PC-3 (cell line): ENCODE measurements around the gene RANBP3. TPM values are rescaled to one million over a fixed set of nuclear protein-coding genes. Genes with fewer than 3 reads are reported as not detected.

ENCODE experiments used
- ATAC-seq: fragments of 200-7000 bp; cut with Tn5 transposase; 2 replicates; pipeline ENCODE4 v1.9.1; 2020; ENCODE audit warnings: mild to moderate bottlenecking, moderate library complexity
- BruUV-seq: library from RNA; stranded (reverse); fragments of 400-500 nt; replicated peaks from 2 replicates; lab custom pipeline; 2021; lab: Mats Ljungman, UMichigan
- CTCF ChIA-PET: fragments of 300-600 bp; sonication (Branson Sonifier 250); formaldehyde crosslinking; loops from one replicate; lab custom pipeline; 2022; ENCODE audit warnings: antibody characterized with exemption; lab: Charles Lee
- POLR2A ChIA-PET: fragments of 300-600 bp; sonication (Branson Sonifier 250); formaldehyde crosslinking; loops from one replicate; lab custom pipeline; 2022; ENCODE audit warnings: antibody characterized with exemption; ENCODE audit not compliant: unreplicated experiment; lab: Charles Lee
- DNase-seq: peaks from one replicate; pipeline ENCODE4 v3.0.0-alpha.2; 2015
- H2AFZ ChIP-seq: fragments of 300-600 bp; sonication (generic); 2 replicates; pipeline ENCODE4 v1.6.0; 2016; ENCODE audit warnings: antibody characterized with exemption, low read length
- H3F3A ChIP-seq: fragments of 300-600 bp; sonication (generic); one replicate; pipeline ENCODE4 v1.6.0; 2017; ENCODE audit warnings: antibody characterized with exemption, low read length, control low read depth, mild to moderate bottlenecking; ENCODE audit not compliant: unreplicated experiment
- H3K27ac ChIP-seq: fragments of 300-600 bp; sonication (generic); 2 replicates; pipeline ENCODE4 v1.5.1; 2016; ENCODE audit warnings: mild to moderate bottlenecking, low read length
- H3K27me3 ChIP-seq: fragments of 300-600 bp; sonication (generic); 2 replicates; pipeline ENCODE4 v1.6.1; 2016; ENCODE audit warnings: low read length, mixed read lengths
- H3K36me3 ChIP-seq: fragments of 300-600 bp; sonication (generic); 2 replicates; pipeline ENCODE4 v1.6.1; 2016; ENCODE audit warnings: low read depth, mixed run types, low read length, mixed read lengths
- H3K4me1 ChIP-seq: fragments of 300-600 bp; sonication (generic); 2 replicates; pipeline ENCODE4 v1.5.1; 2016; ENCODE audit warnings: low read length; ENCODE audit not compliant: insufficient read depth
- H3K4me2 ChIP-seq: fragments of 300-600 bp; sonication (generic); 2 replicates; pipeline ENCODE4 v1.6.0; 2016; ENCODE audit warnings: low read length
- H3K4me3 ChIP-seq: fragments of 300-600 bp; sonication (generic); 2 replicates; pipeline ENCODE4 v1.5.1; 2016; ENCODE audit warnings: mild to moderate bottlenecking, low read length, mixed read lengths
- H3K79me2 ChIP-seq: fragments of 300-600 bp; sonication (generic); 2 replicates; pipeline ENCODE4 v1.6.1; 2017; ENCODE audit warnings: low read length, mixed read lengths
- H3K9ac ChIP-seq: fragments of 300-600 bp; sonication (generic); 2 replicates; pipeline ENCODE4 v1.6.0; 2016; ENCODE audit warnings: mild to moderate bottlenecking, low read length
- H3K9me2 ChIP-seq: fragments of 300-600 bp; sonication (generic); replicated peaks from 2 replicates; pipeline ENCODE4 v1.6.1; 2016; ENCODE audit warnings: mixed run types, low read length, mixed read lengths
- H3K9me3 ChIP-seq: fragments of 300-600 bp; sonication (generic); 2 replicates; pipeline ENCODE4 v1.6.1; 2016; ENCODE audit warnings: low read length, mixed read lengths
- H4K20me1 ChIP-seq: fragments of 300-600 bp; sonication (generic); 2 replicates; pipeline ENCODE4 v1.6.1; 2016; ENCODE audit warnings: low read length, mixed read lengths
- EZH2 ChIP-seq: fragments of 300-600 bp; sonication (generic); IDR thresholded peaks from one replicate; pipeline ENCODE4 v1.6.1; 2017; ENCODE audit warnings: antibody characterized with exemption, mild to moderate bottlenecking, low read length; ENCODE audit not compliant: unreplicated experiment
- EZH2phosphoT487 ChIP-seq: fragments of 300-600 bp; sonication (generic); IDR thresholded peaks from 2 replicates; pipeline ENCODE4 v1.6.1; 2018; ENCODE audit warnings: mild to moderate bottlenecking, antibody characterized with exemption, low read length, borderline replicate concordance
- intact Hi-C: fragments of 100-400 bp; cut with micrococcal nuclease; formaldehyde crosslinking; loops from 2 replicates; pipeline ENCODE4 v1.9.0; 2023
- total RNA-seq: library from RNA; depleted of rRNA; stranded (reverse); fragments of >200 nt; gene quantifications from 2 replicates; pipeline ENCODE4 v1.2.3, GENCODE V29; 2014
- TF ChIP-seq, protein P1 (sequence below): fragments of 300-600 bp; sonication (generic); conservative IDR thresholded peaks from 2 replicates; pipeline ENCODE4 v1.5.1; 2017; ENCODE audit warnings: antibody characterized with exemption, low read depth, mild to moderate bottlenecking, low read length

RANBP3 gene
- total RNA-seq, 1 experiment from 2014 or later = 114 TPM

DNA sequence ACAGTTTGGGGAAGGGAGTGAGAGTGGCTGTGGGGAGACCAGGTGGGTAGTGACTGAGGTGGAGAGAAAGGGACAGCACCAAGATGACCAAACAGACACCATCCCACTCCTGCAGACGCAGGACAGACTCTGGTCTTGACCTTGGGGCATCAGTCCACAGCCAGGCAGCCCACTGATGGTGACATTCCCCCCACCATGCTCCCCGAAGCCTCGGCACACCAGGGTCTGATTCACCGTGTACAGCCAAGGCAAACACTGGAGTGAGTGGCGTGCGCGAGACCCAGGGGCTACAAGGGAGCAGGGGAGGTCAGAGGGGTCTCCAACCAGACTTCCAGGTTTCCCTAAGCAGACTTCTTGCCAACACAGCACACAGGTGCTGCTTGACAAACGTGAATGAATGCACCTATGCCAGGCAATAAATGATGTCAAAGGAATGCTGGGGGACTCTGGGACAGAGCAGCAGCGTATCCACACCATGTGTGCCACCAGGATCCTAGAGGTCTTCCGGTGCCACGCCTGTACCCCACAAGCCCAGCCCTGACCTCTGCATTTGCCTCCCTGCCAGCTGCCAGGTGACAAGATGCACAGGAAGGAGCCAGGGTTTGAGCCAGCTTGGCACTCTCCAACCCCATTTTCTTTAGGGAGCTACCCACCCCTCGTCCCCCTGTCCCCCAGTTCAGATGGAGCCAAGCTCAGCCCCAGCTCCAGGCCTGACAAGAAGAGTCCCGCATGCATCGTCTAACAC, 18.5 kb downstream of the RANBP3 start:
- Histone ChIP-seq H3F3A (no peaks in the 10 kb centered on the region), H3K79me2 (peaks cover 100% of the 10 kb centered on the region), H4K20me1 (peaks cover 75% of the 10 kb centered on the region), H3K4me2 (no peak overlapping the region), H3K9me3 (no peaks in the 10 kb centered on the region), H3K36me3 (peaks cover 3% of the 10 kb centered on the region; the same call in 1 of the 2 replicates), H2AFZ (no peak overlapping the region), H3K9ac (no peak overlapping the region), H3K9me2 (no peaks in the 10 kb centered on the region), H3K27ac (no peak overlapping the region), H3K27me3 (no peaks in the 10 kb centered on the region), H3K4me3 (no peak overlapping the region), H3K4me1 (peaks cover 14% of the 10 kb centered on the region)
- ChIA-PET CTCF (no interaction called here), POLR2A (no interaction called here)
- TF ChIP-seq, protein P1, sequence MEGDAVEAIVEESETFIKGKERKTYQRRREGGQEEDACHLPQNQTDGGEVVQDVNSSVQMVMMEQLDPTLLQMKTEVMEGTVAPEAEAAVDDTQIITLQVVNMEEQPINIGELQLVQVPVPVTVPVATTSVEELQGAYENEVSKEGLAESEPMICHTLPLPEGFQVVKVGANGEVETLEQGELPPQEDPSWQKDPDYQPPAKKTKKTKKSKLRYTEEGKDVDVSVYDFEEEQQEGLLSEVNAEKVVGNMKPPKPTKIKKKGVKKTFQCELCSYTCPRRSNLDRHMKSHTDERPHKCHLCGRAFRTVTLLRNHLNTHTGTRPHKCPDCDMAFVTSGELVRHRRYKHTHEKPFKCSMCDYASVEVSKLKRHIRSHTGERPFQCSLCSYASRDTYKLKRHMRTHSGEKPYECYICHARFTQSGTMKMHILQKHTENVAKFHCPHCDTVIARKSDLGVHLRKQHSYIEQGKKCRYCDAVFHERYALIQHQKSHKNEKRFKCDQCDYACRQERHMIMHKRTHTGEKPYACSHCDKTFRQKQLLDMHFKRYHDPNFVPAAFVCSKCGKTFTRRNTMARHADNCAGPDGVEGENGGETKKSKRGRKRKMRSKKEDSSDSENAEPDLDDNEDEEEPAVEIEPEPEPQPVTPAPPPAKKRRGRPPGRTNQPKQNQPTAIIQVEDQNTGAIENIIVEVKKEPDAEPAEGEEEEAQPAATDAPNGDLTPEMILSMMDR = no peak
- TF ChIP-seq EZH2phosphoT487 (no peak), EZH2 (no peak)
- DNase-seq = no peak
- ATAC-seq = no peak
- no TSS peak for BruUV-seq
- intact Hi-C loops = no loop called here

DNA sequence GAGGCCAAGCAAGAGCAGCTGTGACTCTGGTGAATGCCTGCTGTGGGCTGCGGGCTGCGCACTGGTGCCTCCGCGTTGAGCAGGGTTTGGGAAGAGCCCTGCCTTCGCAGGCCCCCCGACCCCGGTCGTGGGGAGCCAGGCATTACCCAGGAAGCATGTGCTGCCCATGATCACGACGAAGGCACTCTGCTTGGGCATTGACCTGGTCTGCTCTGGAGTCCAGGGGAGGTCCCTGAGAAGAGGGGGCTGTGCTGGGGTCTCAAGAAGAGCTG, 19.2 kb downstream of the RANBP3 start:
- Histone ChIP-seq H3K9me3 (no peaks in the 10 kb centered on the region), H3K4me3 (no peak overlapping the region), H3K9ac (no peak overlapping the region), H3K4me1 (peaks cover 14% of the 10 kb centered on the region), H3K36me3 (peaks cover 3% of the 10 kb centered on the region; the same call in 1 of the 2 replicates), H2AFZ (no peak overlapping the region), H3K27me3 (no peaks in the 10 kb centered on the region), H3K4me2 (no peak overlapping the region), H3F3A (no peaks in the 10 kb centered on the region), H4K20me1 (peaks cover 78% of the 10 kb centered on the region), H3K79me2 (peaks cover 100% of the 10 kb centered on the region), H3K9me2 (no peaks in the 10 kb centered on the region), H3K27ac (no peak overlapping the region)
- DNase-seq (no peak), ATAC-seq (no peak)
- intact Hi-C loops = no loop called here
- BruUV-seq = no TSS peak
- CTCF ChIA-PET = no interaction called here
- TF ChIP-seq, protein P1 = no peak
- TF ChIP-seq EZH2 (no peak), EZH2phosphoT487 (no peak)
- POLR2A ChIA-PET = no interaction called here

DNA sequence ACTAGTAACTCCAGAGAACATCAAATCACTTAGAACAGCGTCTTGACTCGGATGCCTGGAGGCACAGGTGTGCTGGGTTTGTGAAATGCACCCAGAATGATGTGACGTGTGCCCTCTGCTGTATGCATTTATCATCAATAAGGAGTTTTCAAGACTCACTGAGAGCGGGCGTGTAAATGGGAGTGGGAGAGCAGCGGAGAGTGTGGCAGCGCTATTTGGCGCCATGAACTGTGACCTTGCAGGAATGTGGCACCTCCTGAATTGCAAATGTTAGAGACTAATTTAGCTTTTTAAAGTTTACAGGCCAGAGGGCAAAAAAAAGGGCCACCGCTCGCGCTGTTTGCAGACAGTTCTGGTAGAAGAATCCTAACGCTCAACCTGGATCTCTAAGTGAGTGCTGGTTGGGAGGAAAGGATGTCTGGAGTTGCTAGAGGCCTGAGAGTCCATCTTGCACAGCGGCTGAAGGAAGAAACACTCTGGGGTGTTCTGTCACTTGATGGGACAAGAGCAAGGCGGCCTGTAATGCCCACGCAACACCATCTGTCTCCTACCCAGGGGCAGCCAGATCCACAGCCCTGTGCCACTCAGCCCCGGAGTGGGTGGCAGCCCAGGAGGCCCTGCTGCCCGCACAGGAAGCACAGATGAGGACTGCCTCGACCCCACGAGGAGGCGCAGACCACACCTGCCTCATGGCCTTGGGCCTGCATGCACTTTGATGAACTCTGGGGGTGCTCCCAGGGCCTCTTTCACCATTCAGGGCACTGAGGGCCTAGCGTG, 19.7 kb downstream of the RANBP3 start:
- ATAC-seq (no peak), DNase-seq (no peak)
- TF ChIP-seq, protein P1 = no peak
- TF ChIP-seq EZH2phosphoT487 (no peak), EZH2 (no peak)
- H3K27ac ChIP-seq = no peak overlapping the region
- H3K27me3 ChIP-seq = no peaks in the 10 kb centered on the region
- H3F3A ChIP-seq = no peaks in the 10 kb centered on the region
- H3K9ac ChIP-seq = no peak overlapping the region
- no peak overlapping the region for H2AFZ ChIP-seq
- H3K4me2 ChIP-seq = no peak overlapping the region
- H3K4me1 ChIP-seq = peaks cover 14% of the 10 kb centered on the region
- H3K36me3 ChIP-seq = peaks cover 3% of the 10 kb centered on the region; the same call in 1 of the 2 replicates
- H4K20me1 ChIP-seq = peaks cover 82% of the 10 kb centered on the region
- H3K9me2 ChIP-seq = no peaks in the 10 kb centered on the region
- POLR2A ChIA-PET = no interaction called here
- no peaks in the 10 kb centered on the region for H3K9me3 ChIP-seq
- peaks cover 100% of the 10 kb centered on the region for H3K79me2 ChIP-seq
- H3K4me3 ChIP-seq = no peak overlapping the region
- intact Hi-C loops = no loop called here
- CTCF ChIA-PET = no interaction called here
- BruUV-seq = no TSS peak
